ENCODE measurements around the gene PYGB. TPM values are rescaled to one million over a fixed set of nuclear protein-coding genes. Genes with fewer than 3 reads are reported as not detected.

Gene PYGB
- total RNA-seq, 2 experiments from 2014 or later = 26.3 to 27.5 TPM

DNA sequence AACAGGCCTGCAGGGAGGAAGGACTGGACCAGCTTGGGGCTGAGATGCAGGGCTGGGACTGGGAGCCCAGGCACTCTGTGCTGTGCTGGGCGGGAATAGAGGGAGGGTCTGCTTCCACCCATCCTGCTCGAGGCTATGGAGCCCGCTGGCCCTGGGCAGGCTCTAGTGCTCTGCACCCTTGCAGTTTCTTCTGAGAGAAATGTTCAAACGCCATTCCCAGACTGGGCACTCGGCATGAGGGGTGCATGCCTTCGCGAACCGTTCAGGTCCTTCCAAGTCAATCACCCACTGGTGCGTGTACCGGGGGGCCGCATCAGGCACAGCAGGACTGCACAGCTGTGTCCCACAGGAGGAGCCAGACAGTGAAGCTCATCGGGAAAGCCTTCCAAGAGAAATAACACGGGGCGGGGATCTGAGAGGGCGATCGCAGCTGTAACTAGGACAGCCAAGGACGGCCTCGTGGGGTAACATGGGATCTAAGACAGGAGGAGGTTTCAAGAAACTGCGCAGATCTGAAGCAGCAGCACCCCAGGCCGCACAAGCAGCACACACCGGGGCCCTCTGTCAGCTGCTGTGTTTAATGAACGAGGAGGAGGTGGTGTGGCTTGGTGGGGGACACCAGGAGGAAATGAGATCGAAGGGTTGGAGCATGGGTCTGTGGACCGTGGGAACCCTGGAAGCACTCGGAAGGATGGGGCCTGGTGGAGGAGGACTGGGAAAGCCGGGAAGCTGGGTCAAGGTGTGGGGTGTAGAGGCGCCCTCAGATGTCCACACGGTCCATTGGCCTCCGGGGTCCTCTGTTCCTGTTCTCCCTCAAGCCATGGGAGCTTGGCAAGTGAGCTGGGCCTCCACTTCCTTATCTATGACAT lies 26.1 kb upstream of the PYGB start:
- Histone ChIP-seq H3K36me3 (ENCODE audit: insufficient read depth, low read length) (peaks cover 15% of the 10 kb centered on the region), H3K9me3 (ENCODE audit: control insufficient read depth in 1 of 2, insufficient read depth in 1 of 2, low read length in 2 of 2) (no peaks in the 10 kb centered on the region), H3K27ac (ENCODE audit: low read depth in 1 of 2, low read length in 2 of 2) (no peak overlapping the region), H3K4me1 (ENCODE audit: insufficient read depth, low read length) (no peaks in the 10 kb centered on the region), H3K27me3 (ENCODE audit: control insufficient read depth in 1 of 2, insufficient read depth in 2 of 2, low read length in 2 of 2) (no peaks in the 10 kb centered on the region), H3K4me3 (ENCODE audit: low read length) (no peak overlapping the region)
- ChIA-PET POLR2A (no interaction called here), CTCF (no interaction called here)
- peaks cover 28% of the 10 kb centered on the region for H3K36me3 Mint-ChIP-seq (ENCODE audit: low read depth)
- intact Hi-C loops (cut with DNase I, micrococcal nuclease) = no loop called here
- no peak overlapping the region for H3K27ac Mint-ChIP-seq
- TF ChIP-seq CTCF (IDR thresholded peaks at IDR 0.05) = no peak
- H3K9me3 Mint-ChIP-seq = no peaks in the 10 kb centered on the region
- no peaks in the 10 kb centered on the region for H3K4me1 Mint-ChIP-seq (ENCODE audit: low read depth)
- no peak overlapping the region for H3K4me3 Mint-ChIP-seq
- ATAC-seq (ENCODE audit: poor library complexity) (no peak), DNase-seq (no peak)
- no peaks in the 10 kb centered on the region for H3K27me3 Mint-ChIP-seq

GRCh38 chr20:25222461-25223178 lies 25.3 kb upstream of the PYGB start:
- H3K27ac Mint-ChIP-seq = no peak overlapping the region
- H3K36me3 ChIP-seq (ENCODE audit: insufficient read depth, low read length) = peaks cover 8% of the 10 kb centered on the region
- H3K4me3 ChIP-seq (ENCODE audit: low read length) = no peak overlapping the region
- no peak for TF ChIP-seq CTCF (IDR thresholded peaks at IDR 0.05)
- no peaks in the 10 kb centered on the region for H3K27me3 ChIP-seq (ENCODE audit: control insufficient read depth in 1 of 2, insufficient read depth in 2 of 2, low read length in 2 of 2)
- no peak overlapping the region for H3K4me3 Mint-ChIP-seq
- H3K4me1 Mint-ChIP-seq (ENCODE audit: low read depth) = no peaks in the 10 kb centered on the region
- H3K9me3 Mint-ChIP-seq = no peaks in the 10 kb centered on the region
- POLR2A ChIA-PET = interaction anchor here (1.2 kb wide), 1 partner anchor 26 kb away, joined by 3 read pairs; no protein-coding TSS in a partner anchor
- H3K36me3 Mint-ChIP-seq (ENCODE audit: low read depth) = peaks cover 20% of the 10 kb centered on the region
- H3K9me3 ChIP-seq (ENCODE audit: control insufficient read depth in 1 of 2, insufficient read depth in 1 of 2, low read length in 2 of 2) = no peaks in the 10 kb centered on the region
- DNase-seq (no peak), ATAC-seq (ENCODE audit: poor library complexity) (no peak)
- H3K27ac ChIP-seq (ENCODE audit: low read depth in 1 of 2, low read length in 2 of 2) = no peak overlapping the region
- no peaks in the 10 kb centered on the region for H3K27me3 Mint-ChIP-seq
- CTCF ChIA-PET = interaction anchor here (0.8 kb wide), 1 partner anchor 149 kb away, joined by 3 read pairs; no protein-coding TSS in a partner anchor
- H3K4me1 ChIP-seq (ENCODE audit: insufficient read depth, low read length) = no peaks in the 10 kb centered on the region
- intact Hi-C loops (cut with DNase I, micrococcal nuclease) = no loop called here

- H3K27ac Mint-ChIP-seq = no peak overlapping the region
- peaks cover 14% of the 10 kb centered on the region for H3K36me3 Mint-ChIP-seq (ENCODE audit: low read depth)
- intact Hi-C loops (cut with DNase I, micrococcal nuclease) = no loop called here
- CTCF ChIA-PET = interaction anchor here (0.8 to 1.0 kb wide), 2 partner anchors 148 to 176 kb away, joined by 3 read pairs; no protein-coding TSS in a partner anchor
- Histone ChIP-seq H3K9me3 (ENCODE audit: control insufficient read depth in 1 of 2, insufficient read depth in 1 of 2, low read length in 2 of 2) (no peaks in the 10 kb centered on the region), H3K36me3 (ENCODE audit: insufficient read depth, low read length) (peaks cover 8% of the 10 kb centered on the region), H3K4me1 (ENCODE audit: insufficient read depth, low read length) (no peaks in the 10 kb centered on the region), H3K4me3 (ENCODE audit: low read length) (no peak overlapping the region), H3K27ac (ENCODE audit: low read depth in 1 of 2, low read length in 2 of 2) (no peak overlapping the region), H3K27me3 (ENCODE audit: control insufficient read depth in 1 of 2, insufficient read depth in 2 of 2, low read length in 2 of 2) (no peaks in the 10 kb centered on the region)
- no peak overlapping the region for H3K4me3 Mint-ChIP-seq
- ATAC-seq (ENCODE audit: poor library complexity) = no peak
- H3K4me1 Mint-ChIP-seq (ENCODE audit: low read depth) = no peaks in the 10 kb centered on the region
- H3K9me3 Mint-ChIP-seq = no peaks in the 10 kb centered on the region
- H3K27me3 Mint-ChIP-seq = no peaks in the 10 kb centered on the region
- TF ChIP-seq CTCF (IDR thresholded peaks at IDR 0.05) = no peak
- POLR2A ChIA-PET = interaction anchor here (0.6 to 1.2 kb wide), 2 partner anchors 24 to 27 kb away, joined by 3 to 4 read pairs; no protein-coding TSS in a partner anchor
- peak in 1 of 14 experiments; percentile 19 for DNase-seq
Observed at GRCh38 chr20:25223179-25223661, 24.7 kb upstream of the PYGB start.
